Stimulated activated CD4-positive, alpha-beta T cell treated with anti-CD3 and anti-CD28 coated beads, Interleukin-12 subunit alpha, Interleukin-12 subunit beta, amount 100 ng/mL, for 24 hours (primary cell): Measurements from ENCODE around the gene PCSK4.
"Not testable (repeated sequence)": the region's sequence is repeated elsewhere in the genome, so short reads cannot be mapped to it uniquely, and the experiment has no call there.

ENCODE experiments used
- DNase-seq, 2 experiments: peaks; one replicate each; pipeline ENCODE4 v3.0.0-alpha.2; 2020; ENCODE audit warnings: low read depth in 2 of 2

Gene PCSK4

GRCh38 chr19:1487576-1488281, 2.4 kb downstream of the PCSK4 start:
- DNase-seq, result no peak

- DNase-seq, result no peak
These were observed 3.2 kb downstream of the PCSK4 start for GRCh38 chr19:1486720-1487575.

DNA sequence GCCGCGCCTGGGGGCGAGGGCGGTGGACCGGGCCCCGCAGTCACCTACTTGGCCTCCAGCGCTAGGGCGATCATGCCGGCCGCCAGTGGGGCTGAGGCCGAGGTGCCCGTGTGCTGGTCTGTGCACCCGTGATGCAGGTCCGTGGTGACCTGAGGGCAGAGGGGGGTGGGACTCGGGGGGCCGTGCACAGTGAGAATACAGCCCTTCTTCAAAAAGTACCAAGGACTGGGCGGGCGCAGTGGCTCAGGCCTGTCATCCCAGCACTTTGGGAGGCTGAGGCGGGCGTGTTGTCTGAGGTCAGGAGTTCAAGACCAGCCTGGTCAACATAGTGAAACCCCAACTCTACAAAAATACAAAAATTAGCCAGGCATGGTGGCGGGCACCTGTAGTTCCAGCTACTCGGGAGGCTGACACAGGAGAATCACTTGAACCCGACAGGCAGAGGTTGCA, 6.1 kb downstream of the PCSK4 start:
- DNase-seq, result no peak

GRCh38 chr19:1483131-1483978, 6.8 kb downstream of the PCSK4 start:
- DNase-seq, result no peak

GRCh38 chr19:1482361-1483130, 7.6 kb downstream of the PCSK4 start:
- no peak for DNase-seq

- DNase-seq, result no peak
These were observed 8.2 kb downstream of the PCSK4 start for GRCh38 chr19:1481893-1482360.

DNA sequence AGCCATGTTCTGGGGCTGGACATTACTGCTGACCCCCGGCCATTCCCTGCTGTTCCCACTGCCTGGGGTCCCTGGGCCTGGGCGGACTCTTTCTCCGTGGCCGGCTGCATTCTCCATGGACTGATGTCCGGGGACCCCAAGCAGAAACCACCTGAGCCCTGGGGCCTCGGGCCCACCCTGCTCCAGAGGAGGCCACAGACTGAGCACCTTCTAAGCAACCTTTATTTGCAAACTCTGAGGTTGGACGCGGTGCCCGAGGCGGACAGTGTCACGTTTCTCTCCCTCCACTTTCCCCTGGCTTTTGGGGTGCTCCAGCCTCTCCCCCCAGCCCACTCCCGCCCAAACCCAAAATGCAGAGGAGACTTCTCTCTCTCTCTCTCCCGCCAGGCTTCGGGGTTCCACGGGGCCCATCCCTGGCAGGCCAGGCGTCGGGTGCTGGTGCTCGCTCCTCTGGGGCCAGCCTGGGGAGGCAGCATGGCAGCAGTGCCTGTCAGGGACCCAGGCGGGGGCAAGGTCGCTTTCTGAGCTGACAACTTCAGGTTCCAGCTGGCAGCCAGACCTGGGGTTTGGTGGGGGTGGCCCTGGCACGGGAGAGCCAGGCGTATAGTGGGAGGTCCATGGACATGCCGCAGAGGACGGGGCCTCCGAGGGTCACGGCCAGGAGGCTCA, 8.8 kb downstream of the PCSK4 start:
- no peak for DNase-seq

DNA sequence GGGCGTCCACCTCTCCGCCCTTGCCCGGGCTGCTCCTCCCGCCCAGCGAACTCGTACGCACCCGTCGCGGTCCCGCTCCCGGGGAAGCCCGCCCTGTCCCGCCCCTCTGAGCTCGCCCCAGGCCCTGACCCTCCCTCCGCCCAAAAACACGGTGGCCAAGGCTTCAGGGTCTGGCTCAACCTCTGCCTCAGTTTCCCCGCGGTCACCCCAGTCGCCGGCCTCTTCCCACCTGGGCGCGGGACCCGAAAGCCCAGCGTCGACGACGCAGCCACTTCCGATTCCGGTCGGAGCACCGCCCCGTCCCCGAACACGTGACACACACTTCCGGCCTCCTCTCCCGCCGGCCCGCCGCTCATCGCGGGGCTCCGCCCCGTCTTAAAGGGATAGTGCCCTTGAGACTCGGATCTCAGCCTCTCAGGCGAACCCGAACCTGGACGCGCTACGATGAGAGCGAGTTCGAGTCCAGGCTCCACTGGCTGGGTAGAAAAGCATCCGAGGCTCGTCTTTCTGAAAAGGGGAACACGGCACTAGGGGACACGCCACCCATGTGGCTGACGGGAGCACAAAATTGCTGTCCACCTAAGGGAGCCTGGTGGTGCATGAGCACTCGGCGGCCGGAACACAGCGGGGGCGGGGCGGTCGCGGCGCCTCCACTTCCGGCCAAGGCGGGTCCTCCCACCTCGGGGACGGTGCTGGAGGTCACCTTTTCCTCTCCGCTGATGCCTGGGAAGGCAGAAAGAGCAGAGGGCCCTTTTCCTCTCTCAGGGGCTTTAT, 11.0 kb downstream of the PCSK4 start, which contains the start of gene C19orf25:
C19orf25 (minus strand) TSS at position 282 of the 774 bp plus-strand sequence. CDS start 312 bp downstream, outside the sequence.
- DNase-seq, result peak; percentile 85 to 94

- not testable (repeated sequence) for DNase-seq
These were observed 13.1 kb downstream of the PCSK4 start for GRCh38 chr19:1477056-1477455.

DNA sequence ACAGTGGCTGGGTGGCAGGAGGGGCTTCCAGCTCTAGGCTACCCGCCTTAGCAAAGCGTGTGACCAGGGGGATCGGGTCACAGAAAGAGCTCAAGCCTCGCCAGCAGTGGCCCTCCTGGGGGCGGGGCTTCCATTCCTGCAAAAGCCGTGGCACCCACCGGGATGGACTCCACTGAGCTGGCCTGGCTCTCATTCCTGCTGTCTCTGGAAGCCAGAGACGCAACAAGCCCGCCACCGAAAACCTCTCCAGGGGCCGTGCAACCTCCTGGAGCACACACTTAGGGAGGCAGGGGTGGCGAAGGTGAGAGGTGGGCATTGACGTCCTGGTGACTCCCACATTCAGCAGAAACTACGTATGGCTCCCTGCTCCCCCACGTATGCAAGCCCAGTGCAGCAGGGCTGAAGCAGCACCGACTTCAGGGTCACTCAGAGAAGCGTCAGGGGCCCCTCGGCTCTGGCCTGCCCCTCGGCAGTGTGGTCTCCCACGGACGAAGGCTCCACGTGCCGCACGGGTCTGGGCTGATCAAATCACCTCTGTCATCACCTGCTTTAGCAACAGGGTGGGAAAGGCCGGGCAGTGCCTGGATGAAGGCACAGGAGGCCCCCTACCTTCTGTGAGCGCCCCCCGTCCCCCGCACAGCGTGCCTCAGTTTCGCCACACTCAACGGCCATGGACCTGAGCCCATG, 14.3 kb downstream of the PCSK4 start:
- no peak for DNase-seq

GRCh38 chr19:1474765-1475351, 15.3 kb downstream of the PCSK4 start:
- DNase-seq, result no peak

GRCh38 chr19:1474011-1474764, 16.0 kb downstream of the PCSK4 start:
- DNase-seq, result no peak

- DNase-seq, result no peak
These were observed 16.9 kb downstream of the PCSK4 start for GRCh38 chr19:1473085-1473851.

- DNase-seq, result no peak
These were observed 17.7 kb downstream of the PCSK4 start for GRCh38 chr19:1472231-1473084.

- DNase-seq, result no peak
These were observed 18.5 kb downstream of the PCSK4 start for GRCh38 chr19:1471515-1472160.
